HEK293 (cell line): ENCODE results near the gene CD81.

ENCODE experiments used
- CTCF ChIA-PET: fragments of 350-600 bp; formaldehyde crosslinking; extraction: SDS; loops from one replicate; lab custom pipeline; 2021; ENCODE audit warnings: antibody characterized with exemption; lab: Yijun Ruan, JAX
- POLR2A ChIA-PET: fragments of 300-600 bp; formaldehyde crosslinking; extraction: SDS; loops from one replicate; lab custom pipeline; 2020; ENCODE audit warnings: antibody characterized with exemption, inconsistent platforms; lab: Yijun Ruan, JAX
- H3K27ac ChIP-seq: fragments of 200-500 bp; sonication (Bioruptor generic); 2 replicates; pipeline ENCODE4 v1.5.1; 2014; ENCODE audit warnings: low read depth, low read length, control low read depth, inconsistent platforms; ENCODE audit errors: extremely low read depth
- H3K36me3 ChIP-seq, 2 experiments: fragments of 200-500 bp in 1 of 2; sonication (Bioruptor generic) in 1 of 2; 1 replicate in 1 of 2; 2 replicates in 1 of 2; pipeline ENCODE4 v1.5.1; 2014 to 2017; ENCODE audit warnings: inconsistent platforms in 2 of 2, low read length in 2 of 2; ENCODE audit not compliant: control insufficient read depth in 2 of 2, insufficient read depth in 1 of 2
- H3K4me1 ChIP-seq: fragments of 200-500 bp; sonication (Bioruptor generic); 2 replicates; pipeline ENCODE4 v1.5.1; 2014; ENCODE audit warnings: mild to moderate bottlenecking, low read length, inconsistent platforms; ENCODE audit not compliant: control insufficient read depth, insufficient read depth
- H3K4me3 ChIP-seq: 2 replicates; pipeline ENCODE4 v1.5.1; 2011; ENCODE audit warnings: low read depth, mild to moderate bottlenecking, control low read depth, low read length, moderate library complexity
- H3K9me3 ChIP-seq: fragments of 200-500 bp; sonication (Bioruptor generic); 2 replicates; pipeline ENCODE4 v1.5.1; 2014; ENCODE audit warnings: low read depth, low read length, inconsistent platforms; ENCODE audit not compliant: control insufficient read depth, insufficient read depth
- HIC1 ChIP-seq: fragments of 450-650 bp; formaldehyde crosslinking; IDR thresholded peaks from 2 replicates; pipeline ENCODE4 v1.5.1; 2016; ENCODE audit warnings: missing biosample characterization, missing genetic modification characterization
- PRDM1 ChIP-seq: fragments of 450-650 bp; formaldehyde crosslinking; IDR thresholded peaks from 2 replicates; pipeline ENCODE4; 2016; ENCODE audit warnings: missing biosample characterization, missing genetic modification characterization
- REST ChIP-seq: fragments of 450-650 bp; formaldehyde crosslinking; IDR thresholded peaks from 2 replicates; pipeline ENCODE4 v1.5.1; 2016; ENCODE audit warnings: missing biosample characterization, missing genetic modification characterization
- ZBTB11 ChIP-seq: fragments of 450-650 bp; formaldehyde crosslinking; conservative IDR thresholded peaks from 2 replicates; pipeline ENCODE4 v1.5.1; 2016; ENCODE audit warnings: low read depth, missing biosample characterization, missing genetic modification characterization
- ZNF148 ChIP-seq: fragments of 450-650 bp; formaldehyde crosslinking; IDR thresholded peaks from 2 replicates; pipeline ENCODE4 v1.5.0; 2017; ENCODE audit warnings: missing biosample characterization, missing genetic modification characterization, borderline replicate concordance
- ZNF169 ChIP-seq: fragments of 450-650 bp; formaldehyde crosslinking; IDR thresholded peaks from 2 replicates; pipeline ENCODE4 v1.5.1; 2016; ENCODE audit warnings: missing biosample characterization, missing genetic modification characterization
- ZNF184 ChIP-seq: fragments of 450-650 bp; IDR thresholded peaks from 2 replicates; pipeline ENCODE4 v1.5.1; 2018; ENCODE audit warnings: missing biosample characterization, mild to moderate bottlenecking, missing genetic modification characterization
- ZNF274 ChIP-seq, 2 experiments: fragments of 200-500 bp in 1 of 2; fragments of 450-650 bp in 1 of 2; sonication (Bioruptor generic) in 1 of 2; formaldehyde crosslinking in 1 of 2; IDR thresholded peaks; 2 replicates each; pipeline versions ENCODE4 v1.5.1 to v1.6.1; 2014 to 2016; ENCODE audit warnings: borderline replicate concordance in 1 of 2, inconsistent platforms in 1 of 2, low read length in 1 of 2, missing biosample characterization in 1 of 2, missing genetic modification characterization in 1 of 2
- ZNF292 ChIP-seq: fragments of 450-650 bp; formaldehyde crosslinking; IDR thresholded peaks from 2 replicates; pipeline ENCODE4 v1.5.1; 2016; ENCODE audit warnings: low read depth, missing biosample characterization, missing genetic modification characterization, borderline replicate concordance
- ZNF518A ChIP-seq: fragments of 450-650 bp; formaldehyde crosslinking; conservative IDR thresholded peaks from 2 replicates; pipeline ENCODE4 v1.5.1; 2016; ENCODE audit warnings: low read depth, missing biosample characterization, missing genetic modification characterization
- ZNF529 ChIP-seq: fragments of 450-650 bp; formaldehyde crosslinking; IDR thresholded peaks from 2 replicates; pipeline ENCODE4 v1.5.1; 2017; ENCODE audit warnings: missing genetic modification characterization, missing biosample characterization; ENCODE audit not compliant: insufficient replicate concordance
- ZNF561 ChIP-seq: fragments of 450-650 bp; IDR thresholded peaks from 2 replicates; pipeline ENCODE4 v1.5.1; 2018; ENCODE audit warnings: missing biosample characterization, missing genetic modification characterization, borderline replicate concordance
- ZNF626 ChIP-seq: fragments of 450-650 bp; sonication (Bioruptor Pico); formaldehyde crosslinking; IDR thresholded peaks from 2 replicates; pipeline ENCODE4 v1.5.1; 2018; ENCODE audit warnings: missing biosample characterization, missing genetic modification characterization, inconsistent platforms
- ZSCAN23 ChIP-seq: fragments of 450-650 bp; formaldehyde crosslinking; IDR thresholded peaks from 2 replicates; pipeline ENCODE4 v1.5.1; 2016; ENCODE audit warnings: missing biosample characterization, missing genetic modification characterization
- ZXDB ChIP-seq: fragments of 450-650 bp; formaldehyde crosslinking; IDR thresholded peaks from 2 replicates; pipeline ENCODE4 v1.5.1; 2016; ENCODE audit warnings: missing biosample characterization, missing genetic modification characterization

The CD81 gene

GRCh38 chr11:2346014-2346413, 31.1 kb upstream of the CD81 start:
- TF ChIP-seq ZNF184 (tag by site-specific recombination) (no peak), ZNF518A (tag by site-specific recombination) (no peak), ZNF561 (tag by site-specific recombination) (no peak), ZNF148 (tag by site-specific recombination) (no peak), ZNF292 (tag by site-specific recombination) (no peak), ZSCAN23 (tag by site-specific recombination) (no peak), ZNF169 (tag by site-specific recombination) (no peak), ZNF274 (IDR thresholded peaks at IDR 0.05; ENCODE audit: low read length) (no peak), ZNF274 (tag by site-specific recombination; IDR thresholded peaks at IDR 0.05; ENCODE audit: borderline replicate concordance) (no peak), ZBTB11 (tag by site-specific recombination) (no peak), ZXDB (tag by site-specific recombination) (no peak), PRDM1 (no peak)
- POLR2A ChIA-PET = interaction anchor here (1.2 kb wide), 1 partner anchor 32 kb away, joined by 3 read pairs; no protein-coding TSS in a partner anchor
- CTCF ChIA-PET = interaction anchor here (0.8 to 1.2 kb wide), 2 partner anchors 40 to 75 kb away, joined by 3 read pairs; no protein-coding TSS in a partner anchor

GRCh38 chr11:2346586-2347307, 30.4 kb upstream of the CD81 start:
- ChIA-PET POLR2A (interaction anchor here (1.2 kb wide), 1 partner anchor 31 kb away, joined by 3 read pairs; no protein-coding TSS in a partner anchor), CTCF (no interaction called here)
- Histone ChIP-seq H3K27ac (no peak overlapping the region), H3K9me3 (no peaks in the 10 kb centered on the region), H3K36me3 (no peaks in the 10 kb centered on the region), H3K4me3 (no peak overlapping the region), H3K4me1 (no peaks in the 10 kb centered on the region)
- TF ChIP-seq REST = no peak
- TF ChIP-seq ZNF529 (tag by site-specific recombination) = no peak
- TF ChIP-seq HIC1 = no peak
- TF ChIP-seq ZNF169 (tag by site-specific recombination) = no peak
- no peak for TF ChIP-seq ZNF626 (tag by site-specific recombination)

More at GRCh38 chr11:2346014-2346413, 31.1 kb upstream of the CD81 start:
- Histone ChIP-seq H3K9me3 (no peaks in the 10 kb centered on the region), H3K36me3 (no peaks in the 10 kb centered on the region), H3K4me3 (no peak overlapping the region), H3K27ac (no peak overlapping the region), H3K4me1 (no peaks in the 10 kb centered on the region)
